GM11168 (cell line): ENCODE data around the gene PNPLA7.

ENCODE experiments used
- in situ Hi-C: fragments of 300-500 bp; cut with MboI; formaldehyde crosslinking; loops from one replicate; pipeline ENCODE4 v1.12.0; 2022; ENCODE audit warnings: low sequenced_read_pairs; ENCODE audit not compliant: unreplicated experiment

PNPLA7 gene

DNA sequence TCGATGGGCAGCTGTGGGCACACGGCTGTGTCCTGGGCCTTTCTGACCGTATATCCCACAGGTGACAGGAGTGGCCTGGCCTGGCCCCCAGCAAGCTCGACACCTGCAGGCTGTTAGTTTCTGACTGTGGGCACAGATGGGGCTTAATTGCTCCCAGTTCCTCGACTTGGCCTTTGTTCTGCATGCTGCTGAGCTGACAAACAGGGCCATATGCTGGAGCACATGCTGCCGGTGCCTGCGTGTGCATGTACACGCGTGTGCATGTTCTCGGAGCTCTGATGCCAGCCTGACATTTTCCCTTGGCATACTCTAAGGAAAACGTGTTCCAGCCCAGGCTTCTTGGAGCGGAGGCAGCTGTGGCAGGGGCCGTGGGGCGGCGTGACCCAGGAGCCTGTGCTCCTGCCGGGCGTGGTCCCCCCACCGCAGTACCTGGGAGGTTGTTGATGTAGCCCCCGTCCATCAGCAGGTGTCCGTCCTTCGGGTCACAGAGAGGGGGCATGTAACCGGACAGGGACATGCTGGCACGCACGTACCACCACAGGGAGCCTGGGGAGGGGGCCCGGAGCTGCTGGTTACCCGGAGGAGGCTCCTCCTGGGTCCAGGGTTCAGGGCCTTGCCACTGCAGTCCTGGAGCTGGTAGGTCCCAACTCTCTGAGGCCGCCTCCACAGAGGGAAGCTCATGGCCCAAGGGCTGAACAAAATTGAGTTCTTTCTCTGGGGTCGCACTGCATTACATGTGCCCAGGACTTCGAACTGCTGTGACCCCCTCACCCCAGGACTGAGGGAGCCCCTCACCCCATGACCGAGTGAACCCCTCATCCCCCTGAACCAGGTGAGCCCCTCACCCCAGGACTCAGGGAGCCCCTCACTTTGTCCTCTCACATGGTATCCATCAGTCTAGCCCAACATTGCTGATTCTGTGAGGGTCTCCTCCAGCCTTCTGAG is 86.9 kb downstream of the PNPLA7 start:
- in situ Hi-C loops, result no loop called here

DNA sequence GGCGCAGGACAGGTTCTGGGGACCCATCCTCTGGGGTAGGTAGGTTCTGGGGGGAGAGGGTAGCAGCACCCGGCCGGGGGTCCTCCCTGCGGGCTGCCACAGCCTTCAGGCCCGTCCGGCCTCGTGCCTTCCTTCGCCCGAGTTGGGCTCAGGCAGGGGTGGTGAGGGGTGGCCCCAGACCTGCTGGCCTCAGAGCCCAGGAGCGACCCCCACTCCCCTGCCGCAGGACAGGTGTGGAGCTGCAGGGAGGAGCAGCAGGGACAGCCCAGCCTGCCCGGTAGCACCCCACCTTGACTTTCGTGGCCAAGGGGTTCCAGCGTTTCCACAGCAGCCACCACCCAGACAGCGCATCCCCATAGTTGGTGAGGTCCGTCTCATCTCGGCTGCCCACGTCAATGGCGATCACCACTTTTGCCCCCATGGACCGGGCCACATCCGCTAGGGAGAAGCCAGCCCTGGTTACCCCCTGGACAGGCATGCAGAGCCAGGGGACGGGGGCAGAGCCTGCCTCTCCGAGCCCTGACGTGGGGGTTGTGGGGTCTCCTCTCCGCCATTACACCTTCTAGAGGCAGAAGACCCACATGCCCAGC is 87.7 kb downstream of the PNPLA7 start:
- in situ Hi-C loops, result no loop called here

- in situ Hi-C loops, result no loop called here
Measured at GRCh38 chr9:137461663-137462395, 88.4 kb downstream of the PNPLA7 start.

- in situ Hi-C loops, result no loop called here
Measured at GRCh38 chr9:137461316-137461662, 88.9 kb downstream of the PNPLA7 start.

GRCh38 chr9:137460363-137461315 is 89.6 kb downstream of the PNPLA7 start:
- in situ Hi-C loops, result no loop called here

DNA sequence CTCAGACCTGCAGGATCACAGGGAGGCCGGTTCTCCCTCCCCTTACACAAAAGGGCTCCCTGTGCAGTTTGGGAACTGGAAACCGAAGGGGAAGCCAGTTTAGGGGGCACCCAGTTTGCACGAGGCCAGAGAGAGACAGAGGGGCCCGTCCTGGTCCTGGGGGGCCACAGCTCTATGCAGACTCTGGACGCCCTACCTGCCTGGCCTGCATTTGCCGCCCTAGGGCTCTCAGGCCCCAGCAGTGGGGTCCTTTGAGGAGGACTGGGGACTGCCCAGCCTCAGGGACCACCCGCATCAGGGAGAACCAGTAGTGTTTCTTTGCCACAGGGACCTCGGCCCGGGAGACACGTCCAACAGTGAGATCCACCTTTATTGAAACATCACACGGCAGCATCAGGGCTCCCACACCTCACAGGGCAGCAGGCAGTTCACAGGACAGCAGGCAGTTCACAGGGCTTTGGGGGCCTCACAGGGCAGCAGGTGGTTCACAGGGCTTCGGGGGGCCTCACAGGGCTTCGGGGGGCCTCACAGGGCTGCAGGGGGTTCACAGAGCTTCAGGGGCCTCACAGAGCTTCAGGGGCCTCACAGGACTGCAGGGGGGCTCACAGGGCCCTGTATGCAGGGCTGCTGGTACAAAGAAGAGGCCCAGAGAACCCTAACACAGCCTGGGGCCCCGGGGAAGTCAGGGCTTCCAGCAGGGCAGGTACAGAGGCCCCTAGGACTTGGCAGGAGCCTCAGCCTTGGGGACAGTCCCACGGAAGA is 90.4 kb downstream of the PNPLA7 start:
- in situ Hi-C loops, result no loop called here

DNA sequence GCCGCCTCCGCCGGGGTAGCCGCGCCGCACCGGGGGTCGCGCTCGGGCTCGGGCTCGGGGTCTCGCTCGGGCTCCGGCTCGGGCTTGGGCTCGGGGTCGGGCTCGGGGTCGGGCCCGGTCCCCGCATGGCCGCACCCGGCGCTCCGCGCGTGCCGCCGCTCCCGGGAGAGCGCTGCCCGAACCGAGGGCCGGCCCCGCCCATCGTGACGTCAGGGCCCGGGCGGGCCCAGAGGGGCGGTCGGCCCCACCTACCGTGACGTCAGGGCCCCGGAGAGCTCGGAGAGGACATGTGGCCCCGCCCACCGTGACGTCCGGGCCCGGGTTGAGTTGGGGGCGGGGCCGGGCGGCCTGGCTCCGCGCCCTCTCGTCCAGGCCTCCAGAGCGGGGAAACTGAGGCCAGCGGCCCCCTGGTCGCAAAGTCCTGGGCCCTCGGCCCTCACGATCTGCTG is 91.0 kb downstream of the PNPLA7 start, which contains the start of gene NSMF:
TSS of gene NSMF (minus strand) at position 183 of the 449 bp plus-strand sequence. CDS start 232 bp downstream, outside the sequence.
- in situ Hi-C loops, result no loop called here

- in situ Hi-C loops, result no loop called here
Measured at GRCh38 chr9:137458194-137459151, 91.7 kb downstream of the PNPLA7 start.

- in situ Hi-C loops, result no loop called here
Measured at GRCh38 chr9:137457406-137458193, 92.6 kb downstream of the PNPLA7 start.

DNA sequence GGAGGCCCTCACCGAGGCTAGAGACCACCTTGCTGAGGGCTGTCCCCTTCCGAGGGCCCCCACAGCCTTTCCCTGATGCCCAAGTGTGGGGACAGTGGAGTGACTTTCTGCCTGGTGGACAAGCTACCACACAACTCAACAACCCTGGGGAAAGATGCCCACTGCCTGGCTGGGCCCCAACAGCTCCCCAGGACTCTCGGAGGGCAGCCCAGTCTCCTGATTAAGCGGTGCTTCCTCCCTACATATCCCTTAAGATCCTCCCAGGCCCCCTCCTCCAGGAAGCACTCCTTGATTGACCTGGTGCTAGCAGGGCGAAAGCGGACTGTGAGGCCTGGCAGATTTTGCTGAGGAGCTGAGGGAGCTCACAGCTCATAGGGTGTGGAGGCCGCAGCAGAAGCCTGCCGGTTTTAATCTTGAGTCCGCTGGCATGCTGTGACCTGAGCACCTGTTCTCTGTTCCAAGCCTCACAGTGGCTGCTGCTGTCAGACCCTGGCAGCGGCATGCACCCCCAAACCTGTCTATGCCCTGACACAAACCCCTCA is 93.3 kb downstream of the PNPLA7 start:
- in situ Hi-C loops, result no loop called here

- in situ Hi-C loops, result no loop called here
Measured at GRCh38 chr9:137456061-137456863, 93.9 kb downstream of the PNPLA7 start.

DNA sequence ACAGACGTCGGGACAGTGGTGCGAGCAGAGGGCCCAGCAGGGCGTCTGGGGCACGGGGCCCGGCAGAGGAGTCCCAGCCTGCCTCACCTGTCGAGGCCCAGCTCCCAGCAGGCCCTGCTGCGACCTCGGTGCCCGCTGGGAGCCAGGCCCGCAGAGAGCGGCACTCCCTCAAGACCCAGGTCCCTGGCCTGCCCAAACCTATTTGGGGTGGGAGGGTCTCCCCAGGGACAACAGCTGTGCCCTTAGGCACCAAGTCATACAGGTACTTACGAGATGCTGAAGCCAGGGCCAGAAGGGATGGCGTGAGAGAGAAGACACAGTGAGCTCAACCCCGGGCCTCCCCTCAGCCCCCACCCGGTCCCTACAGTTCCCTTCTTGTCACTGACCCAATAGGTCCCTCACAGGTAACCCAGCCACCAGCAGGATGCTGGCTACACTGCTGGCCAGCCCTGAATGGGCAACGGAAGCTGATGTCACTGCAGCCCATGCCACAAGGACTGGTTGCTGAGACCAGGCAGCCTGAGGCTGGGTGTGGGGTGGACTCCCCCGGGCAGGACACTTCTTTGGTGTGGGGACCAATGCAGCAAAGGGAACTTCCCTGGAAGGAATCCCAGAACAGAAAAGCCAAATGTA is 94.7 kb downstream of the PNPLA7 start:
- in situ Hi-C loops, result no loop called here

GRCh38 chr9:137454597-137455358 is 95.4 kb downstream of the PNPLA7 start:
- in situ Hi-C loops, result no loop called here

DNA sequence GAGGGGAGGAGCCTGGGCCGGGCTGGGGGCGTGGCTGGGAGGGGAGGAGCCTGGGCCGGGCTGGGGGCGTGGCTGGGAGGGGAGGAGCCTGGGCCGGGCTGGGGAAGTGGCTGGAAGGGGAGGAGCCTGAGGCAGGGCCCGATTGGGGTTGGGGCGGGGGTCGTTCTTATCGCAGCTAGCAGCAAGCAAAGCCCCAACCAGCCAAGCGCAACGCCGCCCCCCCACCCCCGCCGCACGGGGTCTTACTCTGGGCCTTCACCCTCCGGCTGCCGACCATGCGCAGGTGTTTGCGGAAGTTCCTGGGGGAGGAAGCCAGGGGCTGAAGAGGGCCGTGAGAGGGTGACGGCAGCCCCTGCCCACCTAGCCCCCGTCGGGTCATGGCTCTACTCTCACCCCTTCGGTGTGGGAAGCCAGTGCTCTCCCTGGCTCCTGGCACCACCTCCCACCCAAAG is 96.0 kb downstream of the PNPLA7 start:
- in situ Hi-C loops, result no loop called here

DNA sequence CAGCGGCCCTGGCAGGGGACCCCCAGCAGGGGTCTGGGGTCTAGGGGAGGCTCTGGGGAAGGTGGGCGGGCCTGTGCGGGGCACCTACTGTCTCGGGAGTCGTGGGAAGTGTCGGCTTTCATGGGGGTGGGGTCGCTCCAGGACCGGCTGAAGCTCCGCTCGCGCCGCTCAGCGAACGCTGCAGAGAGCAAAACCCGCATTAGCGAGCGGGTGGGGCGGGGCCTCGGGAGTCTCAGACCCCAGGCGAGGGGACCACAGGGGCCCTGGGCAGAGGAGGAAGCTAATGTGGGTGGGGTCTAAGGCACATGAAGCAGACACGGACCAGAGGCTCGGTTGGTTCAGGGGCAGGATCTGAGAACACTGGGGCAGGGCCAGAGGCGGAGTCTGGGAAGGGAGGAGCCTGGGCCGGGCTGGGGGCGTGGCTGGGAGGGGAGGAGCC is 96.5 kb downstream of the PNPLA7 start:
- in situ Hi-C loops, result no loop called here
